NCI-H1092 treated with DMSO at 0.1 percent for 48 hours (cell line): ENCODE data around the gene KCNJ12.
"Not testable (repeated sequence)": the region's sequence is repeated elsewhere in the genome, so short reads cannot be mapped to it uniquely, and the experiment has no call there.

Experiments
- DNase-seq: peaks from one replicate; lab custom pipeline; 2025; lab: John Stamatoyannopoulos, UW

Gene KCNJ12

GRCh38 chr17:21452377-21453143 is 76.4 kb downstream of the KCNJ12 start:
- no peak for DNase-seq

DNA sequence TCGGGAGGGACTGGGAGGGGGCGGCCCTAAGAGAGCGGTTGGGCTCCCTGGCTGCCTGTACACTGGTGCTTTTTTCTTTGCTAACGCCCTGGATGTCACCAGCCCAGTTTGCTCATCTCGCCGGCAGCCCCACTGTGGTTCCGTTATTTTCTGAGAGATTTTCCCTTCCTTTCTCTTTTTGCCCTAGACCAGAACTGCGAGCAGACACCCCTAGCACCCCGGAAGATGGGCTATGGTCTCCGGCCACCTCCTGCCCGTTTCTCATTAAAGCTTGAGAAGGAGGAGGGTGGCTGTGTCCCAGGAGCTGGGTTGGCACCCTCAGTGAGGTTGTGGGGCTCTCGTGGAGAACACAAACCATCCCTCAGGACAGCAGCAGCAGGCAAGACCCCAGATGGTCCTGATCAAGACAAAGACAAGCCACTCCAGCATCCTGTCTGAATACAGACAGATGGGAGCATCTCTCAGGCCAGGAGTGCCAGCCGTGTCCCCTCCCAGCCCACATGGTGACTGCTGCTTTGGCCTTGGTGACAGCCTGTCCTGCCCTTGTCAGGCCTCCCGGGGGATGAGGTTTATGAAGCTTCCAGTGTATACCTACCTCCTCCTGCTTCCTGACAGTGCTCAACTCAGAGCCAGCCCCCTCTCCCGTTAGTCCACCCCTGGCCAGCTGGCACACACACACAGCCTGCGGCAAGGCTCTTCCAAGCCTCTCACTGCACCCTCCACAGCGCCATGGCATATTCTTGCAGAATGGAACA is 77.2 kb downstream of the KCNJ12 start:
- no peak for DNase-seq

DNA sequence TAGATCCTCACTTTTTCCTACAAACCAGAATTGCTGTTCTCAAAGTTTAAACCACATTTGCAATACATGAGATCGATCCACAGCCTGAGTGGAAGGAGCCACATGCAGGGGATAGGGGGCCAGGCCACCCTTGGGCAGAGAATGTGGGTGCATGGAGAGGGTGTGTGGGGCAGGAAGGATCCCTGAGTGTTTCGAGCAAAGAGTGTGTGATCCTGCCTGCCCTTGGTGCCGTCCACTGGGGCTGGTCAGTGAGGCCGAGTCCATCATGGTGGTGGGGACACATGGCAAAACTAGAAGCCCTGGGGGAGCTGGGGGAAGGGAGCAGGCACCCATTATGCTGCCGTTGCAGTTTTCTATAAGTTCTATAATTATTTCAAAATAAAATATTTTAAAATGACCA is 77.8 kb downstream of the KCNJ12 start:
- DNase-seq = not testable (repeated sequence)

- DNase-seq = no peak
These were observed 78.3 kb downstream of the KCNJ12 start for GRCh38 chr17:21454441-21454840.

DNA sequence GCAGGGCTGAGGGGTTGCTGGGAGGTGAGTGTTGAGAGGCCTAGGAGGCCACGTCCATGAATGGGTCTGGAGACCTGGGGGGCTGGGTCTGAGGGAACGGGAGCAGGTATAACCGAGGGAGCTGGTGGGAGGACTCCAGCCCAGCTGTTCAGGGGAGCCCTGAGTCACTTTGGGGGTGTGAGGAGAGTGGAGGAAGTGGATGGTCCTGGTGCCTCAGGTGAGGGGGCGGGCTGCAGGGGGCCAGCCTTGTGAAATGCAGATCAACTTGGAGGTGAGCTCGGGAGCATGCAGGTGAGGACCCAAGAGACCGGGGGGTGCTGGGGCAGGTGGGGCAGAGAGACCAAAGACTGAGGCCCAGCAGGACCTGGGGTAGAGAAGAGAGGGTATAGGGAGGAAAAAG is 79.6 kb downstream of the KCNJ12 start:
- no peak for DNase-seq

DNA sequence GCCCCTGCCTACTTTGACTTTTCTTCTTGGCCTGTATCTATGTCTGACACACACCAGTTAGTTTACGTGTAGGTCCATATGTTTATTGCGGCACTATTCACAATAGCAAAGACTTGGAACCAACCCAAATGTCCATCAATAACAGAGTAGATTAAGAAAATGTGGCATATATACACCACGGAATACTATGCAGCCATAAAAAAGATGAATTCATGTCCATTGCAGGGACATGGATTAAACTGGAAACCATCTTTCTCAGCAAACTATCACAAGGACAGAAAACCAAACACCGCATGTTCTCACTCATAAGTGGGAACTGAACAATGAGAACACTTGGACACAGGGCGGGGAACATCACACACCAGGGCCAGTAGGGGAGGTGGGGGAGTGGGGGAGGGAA is 80.3 kb downstream of the KCNJ12 start:
- DNase-seq = not testable (repeated sequence)

DNA sequence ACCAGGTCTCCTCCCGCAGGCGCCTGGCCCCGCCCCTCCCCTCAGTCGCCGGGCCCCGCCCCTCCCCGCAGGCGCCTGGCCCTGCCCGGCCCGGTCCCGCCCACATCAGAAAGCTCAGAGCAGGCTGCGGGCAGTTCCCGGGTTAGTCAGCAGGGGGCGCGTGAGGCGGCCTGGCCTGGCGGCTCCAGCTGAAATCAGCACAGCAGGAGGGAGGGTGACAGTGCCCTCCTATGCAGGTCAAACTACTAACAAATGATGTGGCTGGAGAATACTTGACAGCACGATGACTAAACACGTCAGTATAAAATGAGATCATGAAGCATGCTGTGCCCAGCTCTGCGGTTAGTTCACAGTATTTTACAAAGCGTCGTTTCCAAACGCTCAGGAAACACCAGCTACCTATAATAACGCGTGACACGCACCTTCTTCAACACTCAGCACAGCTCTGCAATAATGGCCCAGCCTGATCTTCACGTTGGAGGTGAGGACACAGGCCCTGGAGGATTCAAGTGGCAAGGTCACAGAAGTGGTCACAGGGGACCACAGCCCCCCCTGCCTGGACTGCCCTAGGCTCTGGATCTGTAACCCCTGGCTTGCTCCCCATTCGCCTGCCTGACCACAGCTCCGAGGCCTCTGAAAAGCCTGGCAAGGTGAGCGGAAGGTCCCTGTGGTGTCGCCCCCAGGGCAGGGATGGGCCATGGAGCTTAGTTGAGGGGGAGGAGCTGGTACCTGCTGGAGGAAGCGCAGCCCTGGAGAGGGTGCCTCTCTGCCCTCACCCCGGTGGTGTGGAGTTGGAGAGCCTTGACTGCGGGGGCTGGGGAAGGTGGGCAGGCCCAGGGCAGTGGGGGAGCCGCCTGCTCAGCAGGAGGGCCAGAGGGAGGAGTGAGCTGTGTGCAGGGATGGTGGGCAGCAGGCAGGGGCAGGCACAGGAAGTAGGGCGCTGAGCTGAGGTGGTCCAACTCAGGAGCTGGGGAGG is 81.2 kb downstream of the KCNJ12 start:
- DNase-seq = peak; percentile 63

DNA sequence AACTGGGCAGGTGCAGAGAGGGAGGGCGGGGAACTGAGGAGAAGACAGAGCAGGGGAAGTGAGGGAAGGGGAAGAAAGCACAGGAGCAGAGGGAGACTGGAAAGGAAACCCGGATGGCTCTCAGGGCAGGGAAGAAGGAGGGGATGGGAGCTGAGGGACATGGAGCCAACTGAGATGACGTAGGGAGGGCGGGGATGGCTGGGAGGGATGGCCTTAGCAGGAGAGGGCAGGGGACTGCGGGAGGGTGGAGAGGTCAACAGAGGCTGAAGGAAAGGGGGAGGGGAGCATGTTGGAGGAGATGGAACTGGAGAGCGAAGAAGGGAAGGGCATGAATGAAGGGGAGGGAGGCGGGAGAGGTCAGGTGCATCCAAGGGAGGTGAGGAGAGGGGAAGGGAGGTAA is 81.9 kb downstream of the KCNJ12 start:
- DNase-seq = no peak

- no peak for DNase-seq
These were observed 83.4 kb downstream of the KCNJ12 start for GRCh38 chr17:21459536-21459935.

GRCh38 chr17:21460358-21460757 is 84.2 kb downstream of the KCNJ12 start:
- DNase-seq = no peak

- no peak for DNase-seq
These were observed 86.1 kb downstream of the KCNJ12 start for GRCh38 chr17:21462237-21462636.

- no peak for DNase-seq
These were observed 87.1 kb downstream of the KCNJ12 start for GRCh38 chr17:21463204-21463661.

DNA sequence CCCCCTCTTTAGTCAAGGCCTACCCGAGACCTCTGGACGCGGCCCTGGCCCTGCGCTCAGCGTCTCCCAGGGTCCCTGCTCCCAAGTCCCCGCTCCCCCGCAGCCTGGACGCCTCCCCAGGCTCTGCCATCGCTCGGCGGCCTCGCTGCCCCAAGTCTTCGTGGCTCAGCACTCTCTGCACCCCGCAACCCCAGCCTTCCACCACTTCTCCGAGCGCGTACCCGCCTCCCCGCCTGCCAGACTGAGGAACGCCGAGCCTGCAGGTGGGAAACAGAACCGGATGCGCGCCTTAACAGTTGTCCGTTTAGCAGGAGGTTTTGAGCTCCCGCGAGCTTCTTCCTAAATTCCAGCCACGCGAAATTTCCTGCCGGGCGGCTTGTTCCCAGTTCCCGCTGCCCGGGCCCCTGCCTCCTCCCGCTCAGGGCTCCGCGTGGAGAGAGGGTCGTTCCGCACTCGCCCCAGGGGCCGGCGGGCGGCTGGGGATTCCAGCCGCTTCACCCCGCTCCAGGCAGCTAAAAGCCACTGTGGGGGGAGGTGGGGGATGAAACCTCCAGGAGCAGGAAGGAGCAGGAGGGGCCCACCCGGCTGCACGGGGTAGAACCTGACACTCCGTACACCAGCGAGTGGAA is 87.7 kb downstream of the KCNJ12 start:
- no peak for DNase-seq

GRCh38 chr17:21464611-21465021 is 88.5 kb downstream of the KCNJ12 start:
- no peak for DNase-seq

DNA sequence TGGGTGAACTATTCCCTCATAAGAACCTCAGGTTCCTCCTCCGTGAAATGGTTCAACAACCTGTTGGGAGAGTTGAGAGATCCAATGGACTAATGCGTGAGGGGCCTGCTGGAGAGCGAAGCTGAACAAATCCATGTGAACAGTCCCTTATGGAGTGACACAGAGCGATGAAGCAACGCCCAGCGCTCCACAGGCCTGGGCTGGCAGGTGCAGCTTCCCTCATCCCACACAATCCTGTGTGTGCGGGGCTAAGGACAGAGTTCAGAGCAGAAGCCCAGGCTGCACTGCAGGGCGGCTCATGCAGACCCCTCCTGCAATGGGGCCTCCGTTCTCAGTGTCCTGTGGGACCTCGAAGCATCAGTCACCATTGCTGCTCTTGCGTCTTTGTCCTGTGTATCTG is 90.4 kb downstream of the KCNJ12 start:
- no peak for DNase-seq

DNA sequence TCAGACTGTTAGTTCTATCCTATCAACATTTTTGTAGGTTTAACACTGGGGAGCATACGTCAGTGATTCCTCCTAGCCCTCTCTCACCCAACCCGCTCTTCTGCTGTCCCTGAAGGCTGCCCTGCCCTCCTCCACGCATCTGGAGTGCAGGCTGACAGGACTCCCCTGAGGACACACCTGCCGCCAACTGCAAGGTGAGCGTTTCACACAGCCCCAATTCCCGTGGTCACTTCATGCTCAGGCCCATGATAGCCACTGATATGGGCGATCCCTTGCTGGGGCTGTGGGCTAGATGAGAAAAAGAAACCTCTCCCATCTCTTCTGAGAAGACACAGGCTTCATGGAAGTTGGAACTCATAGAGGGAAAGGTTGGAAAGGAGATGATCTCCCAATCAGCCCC is 91.0 kb downstream of the KCNJ12 start:
- DNase-seq = no peak

DNA sequence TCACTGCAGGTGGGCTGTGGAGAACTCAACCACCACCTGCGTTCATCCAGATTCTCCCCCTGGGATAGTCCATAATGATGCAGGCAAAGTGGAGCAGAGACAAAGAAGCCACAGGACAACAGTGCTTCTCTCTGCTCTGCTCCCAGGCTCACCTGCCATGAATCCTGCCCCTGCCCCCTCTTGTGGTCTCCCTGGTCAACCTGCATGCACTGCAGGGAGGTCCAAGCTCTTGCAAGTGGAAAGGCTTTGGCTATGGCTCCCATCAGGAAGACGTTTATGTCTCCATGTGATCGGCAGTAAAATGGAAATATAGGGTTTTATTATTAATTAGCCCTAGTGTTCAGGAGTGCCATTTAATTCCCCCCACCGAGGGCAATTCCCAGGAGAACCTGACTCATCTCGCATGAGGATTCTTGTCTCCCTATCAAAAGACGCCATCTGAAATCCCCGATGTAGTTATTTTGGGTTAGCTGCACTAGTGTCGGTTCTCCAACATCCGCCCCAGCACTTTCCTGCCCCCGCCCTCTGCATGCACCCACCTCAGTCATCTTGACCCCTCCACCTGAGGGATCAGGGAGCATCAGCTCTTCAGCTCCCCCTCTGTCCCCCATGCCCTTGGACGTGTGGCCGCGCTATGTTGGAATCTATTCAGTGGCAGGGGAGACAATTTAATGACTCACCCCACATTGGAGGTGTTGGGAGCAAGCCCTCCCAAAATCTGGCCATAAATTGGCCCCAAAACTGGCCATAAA is 91.8 kb downstream of the KCNJ12 start:
- DNase-seq = no peak
